Right cardiac atrium (tissue), 5 donors: ENCODE results near the gene ADGRG6. TPM values are rescaled to one million over a fixed set of nuclear protein-coding genes. Genes with fewer than 3 reads are reported as not detected.
"Not testable (repeated sequence)": the region's sequence is repeated elsewhere in the genome, so short reads cannot be mapped to it uniquely, and the experiment has no call there.

Experiments used
- ATAC-seq, 2 donors: fragments of 200-7000 bp; cut with Tn5 transposase; one replicate each; pipeline versions ENCODE4 v1.8.0 to v1.9.1; 2020; ENCODE audit warnings: moderate library complexity in 2 of 2, mild to moderate bottlenecking in 1 of 2
- DNase-seq, 3 donors: peaks; one replicate each; pipeline ENCODE4 v3.0.0-alpha.2; 2020
- H3K27ac ChIP-seq: one replicate; pipeline ENCODE4 v1.5.1; 2013; ENCODE audit warnings: mild to moderate bottlenecking, low read length, control low read depth, moderate library complexity
- H3K27me3 ChIP-seq: one replicate; pipeline ENCODE4 v1.6.1; 2013; ENCODE audit not compliant: control insufficient read depth, insufficient read depth
- H3K4me1 ChIP-seq: one replicate; pipeline ENCODE4 v1.6.1; 2013; ENCODE audit warnings: low read length; ENCODE audit not compliant: control insufficient read depth, insufficient read depth
- H3K4me3 ChIP-seq: one replicate; pipeline ENCODE4 v1.5.1; 2013; ENCODE audit warnings: low read length, control low read depth
- H3K9me3 ChIP-seq: one replicate; pipeline ENCODE4 v1.6.1; 2013; ENCODE audit warnings: low read length; ENCODE audit not compliant: control insufficient read depth
- WGBS: extraction: QIAGEN DNeasy Blood & Tissue Kit; methylation state at CpG from one replicate; pipeline ENCODE4 v1.1.7; 2013; 5-methylcytosine and 5-hydroxymethylcytosine counted together
- intact Hi-C, 4 donors: fragments of 100-400 bp; cut with DNase I; formaldehyde crosslinking; loops; one replicate each; pipeline versions ENCODE4 v1.11.0 to v1.14.0; 2022 to 2023
- polyA plus RNA-seq: library from polyadenylated mRNA; stranded (reverse); fragments of 200-250 nt; gene quantifications from one replicate; pipeline ENCODE4 v1.2.3, GENCODE V29; 2013
- total RNA-seq, 4 donors: library from RNA; stranded (reverse); fragmentation: NEBNext Ultra II Directional; extraction: Animal tissue kit (Norgen Biotek cat#: 25700); gene quantifications; one replicate each; pipeline ENCODE4 v1.2.1, GENCODE V29; 2021
- donor health status: healthy with polysubstance abuse.
- donor health status: DM: no; HTN: yes; CAD: no.
- donor health status: DM: no; HTN: no; CAD: no.
- donor health status: DM: no; HTN: yes; CAD: no; lungs with severe emphysema.
- donor health status: DM: yes; HTN: yes; CAD: no.

The ADGRG6 gene
- total and polyA plus RNA-seq, 5 donors = 4.1 to 23.9 (median 15.6) TPM

DNA sequence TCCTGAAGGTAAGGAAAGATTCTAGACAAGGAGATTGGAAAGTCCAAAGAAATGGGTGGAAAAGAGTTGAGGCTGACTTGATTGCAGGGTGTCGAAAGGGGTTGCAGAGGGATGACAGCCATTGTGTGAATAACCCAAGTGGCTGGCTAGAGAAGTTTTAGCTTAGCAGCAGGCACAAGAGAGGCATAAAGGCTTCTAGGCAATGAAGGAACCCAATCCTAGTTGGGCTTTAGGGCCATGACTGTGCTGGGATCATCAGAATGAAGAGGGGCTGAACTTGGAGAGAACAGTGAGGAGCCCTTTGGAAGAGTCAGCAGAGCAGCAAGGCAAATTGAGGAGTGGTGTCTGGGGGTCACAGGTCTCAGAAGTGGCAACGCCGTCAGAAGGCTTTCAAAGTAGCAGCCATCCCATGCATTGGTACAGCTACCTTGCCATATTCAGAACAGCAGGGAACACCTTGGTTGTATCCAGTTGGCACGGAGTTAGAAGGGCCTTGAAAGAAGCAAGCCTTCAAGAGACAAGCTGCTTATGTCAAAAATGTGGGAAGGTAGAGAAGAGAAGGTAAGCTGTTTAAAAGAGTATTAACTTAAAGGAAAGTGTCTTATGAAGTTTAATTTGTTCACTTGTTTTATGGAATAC lies 146.4 kb downstream of the ADGRG6 start:
- intact Hi-C loops = no loop called here
- Histone ChIP-seq H3K4me1 (no peaks in the 10 kb centered on the region), H3K27me3 (no peaks in the 10 kb centered on the region), H3K4me3 (no peak overlapping the region), H3K27ac (no peak overlapping the region), H3K9me3 (no peaks in the 10 kb centered on the region)
- 89% methylated on average over 4 of the region's 4 CpGs for WGBS
- ATAC-seq = no peak
- no peak for DNase-seq

GRCh38 chr6:142450856-142451255 lies 149.0 kb downstream of the ADGRG6 start:
- WGBS = 88% methylated on average over 5 of the region's 5 CpGs
- H3K27ac ChIP-seq, DNase-seq, H3K9me3 ChIP-seq, intact Hi-C loops, H3K4me3 ChIP-seq, H3K27me3 ChIP-seq, H3K4me1 ChIP-seq, ATAC-seq: not testable (repeated sequence)

DNA sequence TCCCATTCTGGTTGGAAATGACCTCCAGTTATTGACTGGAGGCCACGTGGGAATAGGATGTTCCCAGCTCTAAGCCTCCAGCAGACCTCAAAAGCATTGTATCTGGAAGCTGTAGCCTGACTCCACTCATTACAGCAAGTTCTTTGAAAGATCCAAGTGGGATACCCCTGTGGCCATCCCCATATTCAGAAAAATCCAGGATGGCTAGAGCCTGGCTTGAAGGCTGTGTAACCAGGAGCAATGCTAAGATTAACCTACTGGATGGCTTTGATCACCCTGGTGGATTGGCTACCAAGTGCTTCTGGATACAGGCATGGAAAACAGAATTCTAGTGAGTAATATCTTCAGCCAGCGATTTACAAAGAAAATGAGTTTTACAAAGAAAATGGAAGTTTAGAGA lies 151.2 kb downstream of the ADGRG6 start:
- H3K27me3 ChIP-seq = no peaks in the 10 kb centered on the region
- 93% methylated on average over 2 of the region's 2 CpGs for WGBS
- H3K4me3 ChIP-seq = no peak overlapping the region
- ATAC-seq (no peak), DNase-seq (no peak)
- H3K4me1 ChIP-seq = no peaks in the 10 kb centered on the region
- no peaks in the 10 kb centered on the region for H3K9me3 ChIP-seq
- intact Hi-C loops = no loop called here
- no peak overlapping the region for H3K27ac ChIP-seq

DNA sequence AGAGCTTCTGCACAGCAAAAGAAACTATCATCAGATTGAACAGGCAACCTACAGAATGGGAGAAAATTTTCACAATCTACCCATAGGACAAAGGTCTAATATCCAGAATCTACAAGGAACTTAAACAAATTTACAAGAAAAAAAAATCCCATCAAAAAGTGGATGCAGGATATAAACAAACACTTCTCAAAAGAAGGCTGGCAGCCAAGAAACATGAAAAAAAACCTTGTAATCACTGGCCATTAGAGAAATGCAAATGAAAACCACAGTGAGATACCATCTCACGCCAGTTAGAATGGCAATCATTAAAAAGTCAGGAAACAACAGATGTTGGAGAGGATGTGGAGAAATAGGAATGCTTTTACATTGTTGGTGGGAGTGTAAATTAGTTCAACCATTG lies 152.4 kb downstream of the ADGRG6 start:
- WGBS = 73% methylated on average over 1 of the region's 1 CpG
- H3K27me3 ChIP-seq, H3K4me1 ChIP-seq, H3K4me3 ChIP-seq, DNase-seq, ATAC-seq, H3K27ac ChIP-seq, H3K9me3 ChIP-seq, intact Hi-C loops: not testable (repeated sequence)

- ATAC-seq, H3K27ac ChIP-seq, H3K4me3 ChIP-seq, intact Hi-C loops, DNase-seq, H3K9me3 ChIP-seq, H3K27me3 ChIP-seq, H3K4me1 ChIP-seq: not testable (repeated sequence)
- WGBS = 72% methylated on average over 2 of the region's 2 CpGs
Measured at GRCh38 chr6:142454848-142455247, 153.0 kb downstream of the ADGRG6 start.

GRCh38 chr6:142455957-142456589 lies 154.3 kb downstream of the ADGRG6 start:
- ATAC-seq (no peak), DNase-seq (no peak)
- H3K4me3 ChIP-seq = no peak overlapping the region
- intact Hi-C loops = no loop called here
- no peaks in the 10 kb centered on the region for H3K4me1 ChIP-seq
- H3K27me3 ChIP-seq = no peaks in the 10 kb centered on the region
- no peak overlapping the region for H3K27ac ChIP-seq
- WGBS = 78% methylated on average over 8 of the region's 8 CpGs
- H3K9me3 ChIP-seq = no peaks in the 10 kb centered on the region

- Histone ChIP-seq H3K27me3 (no peaks in the 10 kb centered on the region), H3K4me1 (no peaks in the 10 kb centered on the region), H3K4me3 (no peak overlapping the region), H3K9me3 (no peaks in the 10 kb centered on the region), H3K27ac (no peak overlapping the region)
- intact Hi-C loops = no loop called here
- DNase-seq = no peak
- 98% methylated on average over 1 of the region's 1 CpG for WGBS
- no peak for ATAC-seq
Measured at GRCh38 chr6:142457638-142458406, 156.0 kb downstream of the ADGRG6 start.

GRCh38 chr6:142458836-142459235 lies 157.0 kb downstream of the ADGRG6 start:
- H3K27me3 ChIP-seq = no peaks in the 10 kb centered on the region
- intact Hi-C loops = no loop called here
- 67% methylated on average over 2 of the region's 2 CpGs for WGBS
- no peaks in the 10 kb centered on the region for H3K4me1 ChIP-seq
- no peak for ATAC-seq
- no peaks in the 10 kb centered on the region for H3K9me3 ChIP-seq
- DNase-seq = no peak
- no peak overlapping the region for H3K4me3 ChIP-seq
- H3K27ac ChIP-seq = no peak overlapping the region

DNA sequence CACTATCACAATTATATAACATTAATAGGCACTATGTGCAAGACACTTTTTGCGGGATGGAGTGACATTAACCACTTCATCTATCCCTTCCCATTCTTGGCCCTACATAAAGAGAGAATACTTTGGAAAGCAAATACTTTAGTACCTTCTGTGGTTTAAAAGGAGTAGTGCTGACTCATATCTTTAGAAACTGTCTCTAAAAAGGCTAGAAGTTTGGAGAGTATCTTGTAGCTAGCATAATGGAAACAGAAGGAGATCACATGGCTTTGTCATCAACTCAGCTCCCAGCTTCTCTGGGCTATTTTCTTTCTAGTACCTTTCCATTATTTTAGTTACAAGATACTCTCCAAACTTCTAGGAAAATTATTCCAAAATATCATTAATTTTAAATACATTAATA lies 157.5 kb downstream of the ADGRG6 start:
- DNase-seq = no peak
- intact Hi-C loops = no loop called here
- no peaks in the 10 kb centered on the region for H3K4me1 ChIP-seq
- no peak overlapping the region for H3K4me3 ChIP-seq
- H3K9me3 ChIP-seq = no peaks in the 10 kb centered on the region
- no peaks in the 10 kb centered on the region for H3K27me3 ChIP-seq
- no peak for ATAC-seq
- H3K27ac ChIP-seq = no peak overlapping the region
- WGBS = 87% methylated on average over 1 of the region's 1 CpG

DNA sequence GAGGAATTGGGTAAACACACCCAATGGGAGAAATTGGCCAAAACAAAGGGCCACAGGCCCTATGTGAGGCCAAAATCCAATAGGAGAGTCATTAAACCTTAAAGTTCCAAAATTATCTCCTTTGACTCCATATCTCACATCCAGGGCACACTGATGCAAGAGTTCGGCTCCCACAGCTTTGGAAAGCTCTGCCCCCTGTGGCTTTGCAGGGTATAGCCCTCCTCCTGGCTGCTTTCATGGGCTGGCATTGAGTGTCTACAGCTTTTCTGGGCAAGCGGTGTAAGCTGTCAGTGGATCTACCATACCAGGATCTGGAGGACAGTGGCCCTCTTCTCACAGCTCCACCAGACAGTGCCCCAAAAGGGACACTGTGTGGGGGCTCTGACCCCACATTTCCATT lies 160.5 kb downstream of the ADGRG6 start:
- no peaks in the 10 kb centered on the region for H3K9me3 ChIP-seq
- H3K27ac ChIP-seq = no peak overlapping the region
- intact Hi-C loops = no loop called here
- 94% methylated on average over 2 of the region's 2 CpGs for WGBS
- ATAC-seq = no peak
- no peaks in the 10 kb centered on the region for H3K4me1 ChIP-seq
- H3K4me3 ChIP-seq = no peak overlapping the region
- DNase-seq = no peak
- H3K27me3 ChIP-seq = no peaks in the 10 kb centered on the region

DNA sequence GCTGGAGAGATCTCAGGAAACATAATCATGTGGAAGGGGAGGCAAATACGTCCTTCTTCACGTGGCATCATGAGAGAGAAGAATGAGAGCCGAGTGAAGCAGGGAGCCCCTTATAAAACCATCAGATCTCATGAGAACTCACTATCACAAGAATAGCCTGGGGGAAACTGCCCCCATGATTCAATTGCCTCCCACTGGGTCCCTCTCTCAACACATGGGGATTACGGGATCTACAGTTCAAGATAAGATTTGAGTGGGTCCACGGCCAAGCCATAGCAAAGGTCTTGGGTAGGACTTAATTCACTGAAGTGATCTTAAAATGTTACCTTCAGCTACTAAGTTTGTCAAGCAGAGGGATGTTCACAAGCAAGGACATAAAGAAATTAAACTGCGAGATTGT lies 162.2 kb downstream of the ADGRG6 start:
- Histone ChIP-seq H3K4me1 (no peaks in the 10 kb centered on the region), H3K27me3 (no peaks in the 10 kb centered on the region), H3K27ac (no peak overlapping the region), H3K4me3 (no peak overlapping the region), H3K9me3 (no peaks in the 10 kb centered on the region)
- DNase-seq (no peak), ATAC-seq (no peak)
- 80% methylated on average over 6 of the region's 6 CpGs for WGBS
- intact Hi-C loops = no loop called here
